NCI-H82 treated with DMSO at 0.1 percent for 48 hours (cell line): ENCODE measurements around the gene PDXK.
A peak's percentile ranks its signal among the peaks of the same experiment; 100 is the strongest.
"Not testable (repeated sequence)": the region's sequence is repeated elsewhere in the genome, so short reads cannot be mapped to it uniquely, and the experiment has no call there.

ENCODE experiments used
- DNase-seq: peaks from one replicate; lab custom pipeline; 2025; ENCODE audit not compliant: unreplicated experiment; lab: John Stamatoyannopoulos, UW

PDXK gene

DNA sequence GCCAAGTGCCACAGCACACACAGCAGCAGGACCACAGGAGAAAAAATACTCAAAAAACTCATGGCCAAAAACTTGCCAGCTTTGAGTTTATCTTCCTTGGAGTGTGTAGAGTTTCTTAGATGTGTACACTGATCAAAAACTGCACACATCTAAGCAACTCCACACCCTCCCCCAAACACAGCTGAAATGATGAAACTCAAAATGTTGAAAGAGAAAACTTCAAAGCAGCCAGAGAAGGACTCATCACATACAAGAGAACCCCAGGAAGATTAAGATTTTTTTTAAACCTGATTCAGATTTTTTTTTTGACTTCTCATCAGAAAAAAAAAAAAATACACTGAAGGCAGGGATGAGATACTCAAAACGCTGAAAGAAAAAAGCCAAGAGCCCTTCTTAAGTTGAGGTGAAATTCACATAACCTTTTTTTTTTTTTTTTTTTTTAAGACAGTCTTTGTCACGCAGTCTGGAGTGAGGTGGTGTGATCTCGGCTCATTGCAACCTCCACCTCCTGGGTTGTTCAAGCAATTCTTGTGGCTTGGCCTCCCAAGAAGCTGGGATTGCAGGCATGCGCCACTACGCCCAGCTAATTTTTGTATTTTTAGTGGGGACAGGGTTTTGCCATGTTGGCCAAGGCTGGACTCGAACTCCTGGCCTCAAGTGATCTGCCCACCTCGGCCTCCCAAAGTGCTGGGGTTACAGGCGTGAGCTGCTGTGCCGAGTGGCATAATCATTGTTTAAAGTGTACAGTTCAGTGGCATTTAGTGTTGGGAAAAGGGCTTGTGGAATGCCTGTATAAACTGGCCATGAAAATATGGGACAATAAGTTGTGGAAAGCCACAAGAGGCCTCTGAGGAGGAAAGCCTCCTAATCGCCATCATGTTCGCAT lies 20.9 kb upstream of the PDXK start:
- DNase-seq, result no peak

DNA sequence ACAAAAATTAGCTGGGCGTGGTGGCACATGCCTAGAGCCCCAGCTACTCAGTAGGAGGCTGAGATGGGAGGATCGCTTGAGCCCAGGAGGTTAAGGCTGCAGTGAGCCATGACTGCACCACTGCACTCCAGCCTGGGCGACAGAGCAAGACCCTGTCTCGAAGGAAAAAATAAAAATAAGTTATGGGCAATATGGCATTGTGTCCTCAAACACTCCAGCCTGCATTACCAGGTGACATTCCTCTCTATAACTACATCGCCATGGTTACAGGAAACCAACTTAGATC lies 19.5 kb upstream of the PDXK start:
- DNase-seq, result not testable (repeated sequence)

DNA sequence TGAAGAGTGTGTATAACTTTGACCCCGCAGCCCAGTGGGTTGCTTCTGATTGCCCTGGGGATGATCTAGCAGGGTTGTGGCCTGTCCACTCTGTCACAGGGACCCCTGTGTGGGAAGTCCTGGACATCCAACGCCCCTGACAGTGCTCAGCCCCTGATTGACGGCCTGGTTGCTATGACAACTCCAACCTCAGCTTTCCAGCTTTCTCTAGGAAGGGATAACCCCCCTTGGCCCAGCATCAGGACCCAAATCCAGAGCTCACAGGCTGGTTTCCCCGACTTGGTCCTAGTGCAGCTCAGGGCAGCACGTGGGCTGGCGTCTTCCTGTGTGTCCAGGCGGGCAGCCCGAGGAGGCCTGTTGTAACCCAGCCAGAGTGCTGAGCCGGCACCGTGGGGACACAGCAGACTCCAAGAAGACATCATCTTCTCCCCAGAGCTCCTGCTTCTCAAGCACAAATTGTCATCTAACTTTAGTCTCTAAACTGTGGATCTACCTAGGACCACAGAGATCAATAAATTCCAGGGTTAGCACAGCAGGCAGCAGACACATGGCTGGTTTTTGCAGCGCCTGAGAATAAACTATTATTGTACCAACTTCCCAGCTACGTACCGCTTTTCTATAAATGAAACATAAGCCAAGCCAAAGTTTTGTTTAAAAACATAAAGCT lies 18.9 kb upstream of the PDXK start:
- no peak for DNase-seq

DNA sequence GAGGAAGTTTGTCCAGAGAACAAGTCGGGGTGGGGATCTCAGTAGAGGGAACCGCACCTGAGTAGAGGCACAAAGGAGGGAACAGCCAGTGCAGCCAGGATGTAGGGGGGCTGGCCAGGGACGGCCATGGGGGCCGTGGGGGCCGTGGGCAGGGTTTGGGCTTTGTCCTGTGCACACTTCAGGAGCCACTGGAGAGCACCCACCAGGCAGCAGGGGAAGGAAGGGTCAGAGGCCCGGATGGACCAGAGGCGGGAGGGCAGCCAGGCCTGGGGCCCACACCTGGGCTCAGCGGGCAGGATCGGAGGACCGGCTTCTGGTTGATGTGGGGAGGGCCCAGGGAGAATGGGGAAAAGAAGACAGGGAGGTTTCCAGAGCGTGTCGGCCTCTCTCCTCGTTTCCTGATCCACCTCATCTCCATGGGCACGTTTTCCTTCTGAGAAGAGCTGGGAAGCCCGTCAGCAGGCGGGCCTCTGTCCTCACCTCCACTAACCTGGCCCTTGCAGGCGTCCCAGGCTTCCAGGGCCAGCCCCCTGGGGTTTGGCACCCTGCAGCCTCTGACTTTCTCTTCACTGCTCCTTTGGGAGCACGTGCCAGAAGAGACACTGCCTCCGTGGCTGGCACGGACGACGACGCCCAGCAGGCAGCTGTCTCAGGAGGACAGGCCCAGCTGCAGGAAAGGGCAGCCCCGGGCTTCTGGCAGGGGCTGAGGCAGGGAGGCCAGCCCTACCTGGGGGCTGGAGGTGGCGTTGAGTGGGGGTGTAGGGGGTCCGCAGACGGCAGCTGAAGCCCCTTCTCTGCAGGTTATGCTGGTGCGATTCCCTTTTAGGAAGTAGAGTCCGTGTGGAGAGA lies 16.8 kb upstream of the PDXK start:
- DNase-seq, result no peak

DNA sequence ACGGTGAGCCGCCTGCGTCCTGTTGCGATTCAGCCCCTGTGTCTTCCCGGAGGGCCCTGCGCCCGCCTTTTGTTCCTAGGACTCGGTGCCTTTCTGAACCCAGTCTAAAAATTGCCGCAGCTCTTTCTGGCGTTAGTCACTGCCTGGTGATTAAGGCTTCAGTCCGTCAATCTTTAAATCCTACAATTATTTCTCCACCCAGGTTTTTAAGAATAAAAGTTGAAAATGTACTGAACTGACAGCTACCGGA lies 16.2 kb upstream of the PDXK start:
- DNase-seq, result no peak

DNA sequence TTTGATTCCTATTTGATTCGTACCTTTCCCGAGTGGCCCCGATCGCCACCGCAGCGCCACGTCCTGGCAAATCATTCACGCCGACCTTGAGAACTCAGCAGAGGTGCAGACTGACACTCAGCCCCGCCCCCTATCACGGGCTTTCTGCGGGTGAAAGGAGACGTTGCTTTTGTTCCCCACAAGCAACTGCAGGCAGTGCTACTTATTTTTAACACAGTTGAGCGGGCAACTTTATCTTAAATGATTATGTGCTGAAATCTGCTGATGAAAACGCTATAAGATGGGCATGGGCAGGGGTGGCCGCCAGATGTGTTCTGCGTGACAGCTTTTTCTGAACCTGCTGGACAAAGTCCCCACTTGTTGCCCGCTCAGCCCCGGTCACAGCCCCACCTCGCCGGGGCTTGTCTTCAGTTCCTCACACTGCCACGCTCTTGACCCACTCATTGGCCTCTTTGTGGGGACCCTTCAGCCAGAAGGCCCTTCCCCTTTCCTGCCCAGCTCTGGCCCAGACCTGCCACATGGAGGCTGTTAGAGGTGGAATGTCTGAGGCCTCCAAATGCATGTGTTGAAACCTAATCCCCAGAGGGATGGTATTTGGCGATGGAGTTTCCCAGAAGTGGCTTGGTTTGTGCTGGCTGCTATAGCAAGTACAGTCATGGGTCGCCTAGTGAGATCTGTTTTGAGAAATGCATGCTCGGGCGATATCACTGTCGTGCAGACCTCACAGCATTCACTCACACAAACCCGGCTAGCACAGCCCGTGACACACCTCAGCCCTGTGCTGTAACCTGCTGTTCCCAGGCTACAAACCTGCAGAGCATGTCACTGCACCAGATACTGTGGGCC lies 15.7 kb upstream of the PDXK start:
- no peak for DNase-seq

DNA sequence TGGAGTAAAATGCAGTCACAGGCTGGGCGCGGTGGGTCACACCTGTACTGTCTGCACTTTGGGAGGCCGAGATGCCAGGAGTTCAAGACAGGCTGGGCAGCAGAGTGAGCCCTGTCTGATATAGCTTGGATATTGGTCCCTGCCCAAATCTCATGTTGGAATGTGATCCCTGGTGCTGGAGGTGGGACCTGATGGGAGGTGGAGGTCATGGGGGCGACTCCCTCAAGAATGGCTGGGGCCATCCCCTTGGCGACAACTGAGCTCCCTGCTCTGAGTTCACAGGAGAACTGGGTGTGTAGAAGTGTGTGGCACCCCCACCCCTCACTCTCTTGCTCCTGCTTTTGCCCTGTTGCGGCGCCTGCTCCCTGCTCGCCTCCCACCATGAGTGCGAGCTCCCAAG lies 11.5 kb upstream of the PDXK start:
- no peak for DNase-seq

DNA sequence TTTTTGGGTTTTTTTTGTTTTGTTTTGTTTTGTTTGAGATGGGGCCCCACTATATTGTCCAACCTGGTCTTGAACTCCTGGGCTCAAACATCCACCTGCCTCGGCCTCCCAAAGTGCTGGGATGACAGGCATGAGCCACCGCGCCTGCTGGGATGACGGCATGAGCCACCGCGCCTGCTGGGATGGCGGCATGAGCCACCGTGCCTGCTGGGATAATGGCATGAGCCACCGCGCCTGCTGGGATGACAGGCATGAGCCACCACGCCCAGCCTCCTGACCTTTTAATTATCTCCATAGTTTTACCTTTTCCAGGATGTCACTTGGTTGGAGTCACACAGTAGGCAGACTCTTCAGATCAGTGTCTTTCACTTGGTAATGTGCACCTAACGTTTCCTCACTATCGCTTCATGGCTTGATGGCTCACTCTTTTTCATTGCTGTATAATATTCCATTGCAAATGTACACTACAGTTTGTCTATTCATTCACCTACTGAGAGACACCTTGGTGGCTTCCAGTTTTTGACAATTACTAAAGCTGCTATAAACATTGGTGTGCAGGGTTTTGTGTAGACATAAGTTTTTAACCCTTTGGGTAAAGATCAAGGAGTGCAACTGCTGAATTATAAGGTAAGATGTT lies 10.1 kb upstream of the PDXK start:
- no peak for DNase-seq

DNA sequence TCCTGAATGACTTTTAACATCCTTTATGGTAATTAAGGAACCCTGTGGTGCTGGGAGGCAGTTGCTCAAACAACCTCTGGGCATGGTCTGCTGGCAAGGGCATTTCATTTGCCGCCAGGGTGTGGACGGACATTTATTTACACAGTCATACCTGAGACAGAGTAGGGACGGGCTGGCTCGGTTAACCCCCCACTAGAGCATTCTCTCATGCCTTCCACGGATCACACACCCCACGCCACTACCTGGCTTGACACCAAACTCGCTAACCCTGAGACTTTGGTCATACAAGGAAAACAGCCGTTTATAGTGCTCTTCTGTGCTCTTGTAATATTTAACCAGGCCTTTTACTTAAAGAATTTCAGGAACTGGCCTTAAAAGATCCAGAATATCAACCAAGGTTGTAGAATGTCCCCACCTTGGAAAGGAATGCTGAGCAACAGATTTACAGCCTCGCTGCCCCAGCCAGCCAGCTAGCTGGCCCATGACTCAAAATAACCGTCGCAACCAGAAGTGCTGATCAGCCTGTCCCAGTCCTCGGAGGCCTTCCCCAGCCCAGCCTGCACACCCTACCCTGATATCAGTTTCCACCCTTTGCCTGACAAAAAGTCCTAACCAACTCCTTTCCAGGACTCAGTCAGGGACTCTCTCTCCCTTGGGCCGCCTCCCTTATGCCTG lies 6.5 kb upstream of the PDXK start:
- DNase-seq, result no peak

DNA sequence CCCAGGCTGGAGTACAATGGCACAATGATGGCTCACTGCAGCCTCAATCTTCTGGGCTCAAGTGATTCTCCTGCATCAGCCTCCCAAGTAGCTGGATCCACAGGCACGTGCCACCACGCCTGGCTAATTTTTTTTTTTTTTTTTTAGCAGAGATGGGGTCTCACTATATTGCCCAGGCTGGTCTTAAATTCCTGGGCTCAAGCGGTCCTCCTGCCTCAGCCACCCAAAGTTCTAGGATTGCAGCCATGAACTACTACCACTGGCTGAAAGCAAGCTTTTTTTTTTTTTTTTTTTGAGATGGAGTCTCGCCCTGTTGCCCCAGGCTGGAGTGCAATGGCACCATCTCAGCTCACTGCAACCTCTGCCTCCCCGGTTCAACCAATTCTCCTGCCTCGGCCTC lies 5.8 kb upstream of the PDXK start:
- DNase-seq, result not testable (repeated sequence)

DNA sequence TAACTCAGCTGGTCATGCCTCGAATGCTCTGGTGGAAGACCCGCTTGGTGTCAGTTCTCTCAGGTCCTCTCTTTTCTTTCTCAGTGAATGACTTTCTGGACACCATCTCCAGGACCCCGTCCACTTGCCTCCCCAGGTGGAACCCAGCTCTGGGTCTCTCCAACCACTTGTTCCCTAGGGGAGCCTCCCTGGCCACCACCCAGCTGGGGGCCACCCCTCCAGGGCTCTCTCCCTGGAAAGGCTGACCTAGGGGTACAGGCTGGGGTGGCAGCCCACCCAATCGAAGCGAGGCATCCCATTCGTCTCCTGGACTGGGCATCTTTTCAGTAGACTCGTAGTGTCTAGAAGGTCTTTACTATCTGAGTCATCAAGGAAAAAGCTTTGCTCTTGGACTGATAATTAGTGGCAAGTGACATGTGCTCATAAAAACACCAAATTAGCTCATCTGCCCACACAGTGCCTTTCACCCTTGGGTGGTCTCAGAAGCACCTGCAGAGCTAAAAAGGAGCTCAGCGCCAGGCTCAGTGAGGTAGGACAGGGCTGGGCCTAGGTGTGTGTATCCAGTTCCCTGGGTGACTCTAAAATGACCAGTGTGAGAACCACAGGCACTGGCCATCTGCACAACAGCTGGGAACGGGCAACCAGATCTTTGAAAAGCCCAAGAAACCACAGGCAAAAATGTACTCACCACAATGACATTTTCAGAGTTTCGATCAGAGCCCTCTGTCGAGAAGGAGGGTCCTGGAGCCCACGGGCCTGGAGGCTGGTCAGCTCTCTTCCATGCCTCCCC lies 2.4 kb upstream of the PDXK start:
- DNase-seq, result no peak

DNA sequence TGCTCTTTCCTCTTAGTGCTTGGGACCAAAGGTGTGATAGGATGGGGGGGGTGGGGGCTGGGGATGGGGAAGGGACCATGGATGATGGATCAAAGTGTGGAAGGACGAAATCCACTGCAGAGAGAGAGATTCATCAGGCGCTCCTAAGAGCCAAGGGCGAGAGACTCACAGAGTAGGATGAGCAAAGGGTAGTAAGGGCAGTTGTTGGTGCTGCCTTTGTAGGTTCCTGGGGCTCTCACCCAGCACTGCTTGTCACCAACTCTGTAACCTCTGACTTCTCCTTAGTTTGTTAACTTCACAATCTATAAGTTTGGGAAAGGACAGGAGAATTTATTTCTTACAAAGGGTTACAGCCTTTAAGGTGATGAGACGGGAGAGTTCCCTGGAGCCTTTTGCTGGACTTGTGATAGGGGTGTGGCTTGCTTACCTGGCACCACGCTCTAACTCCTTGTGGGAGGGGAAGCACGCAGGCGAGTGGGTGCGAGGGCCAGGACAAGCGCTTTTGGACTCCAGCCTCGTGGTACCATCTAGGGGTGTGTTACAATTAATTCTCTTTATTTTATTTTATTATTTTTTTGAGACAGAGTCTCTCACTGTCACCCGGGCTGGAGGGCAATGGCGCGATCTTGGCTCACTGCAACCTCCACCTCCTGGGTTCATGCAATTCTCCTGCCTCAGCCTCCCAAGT lies 1.6 kb upstream of the PDXK start:
- peak; percentile 1 for DNase-seq

DNA sequence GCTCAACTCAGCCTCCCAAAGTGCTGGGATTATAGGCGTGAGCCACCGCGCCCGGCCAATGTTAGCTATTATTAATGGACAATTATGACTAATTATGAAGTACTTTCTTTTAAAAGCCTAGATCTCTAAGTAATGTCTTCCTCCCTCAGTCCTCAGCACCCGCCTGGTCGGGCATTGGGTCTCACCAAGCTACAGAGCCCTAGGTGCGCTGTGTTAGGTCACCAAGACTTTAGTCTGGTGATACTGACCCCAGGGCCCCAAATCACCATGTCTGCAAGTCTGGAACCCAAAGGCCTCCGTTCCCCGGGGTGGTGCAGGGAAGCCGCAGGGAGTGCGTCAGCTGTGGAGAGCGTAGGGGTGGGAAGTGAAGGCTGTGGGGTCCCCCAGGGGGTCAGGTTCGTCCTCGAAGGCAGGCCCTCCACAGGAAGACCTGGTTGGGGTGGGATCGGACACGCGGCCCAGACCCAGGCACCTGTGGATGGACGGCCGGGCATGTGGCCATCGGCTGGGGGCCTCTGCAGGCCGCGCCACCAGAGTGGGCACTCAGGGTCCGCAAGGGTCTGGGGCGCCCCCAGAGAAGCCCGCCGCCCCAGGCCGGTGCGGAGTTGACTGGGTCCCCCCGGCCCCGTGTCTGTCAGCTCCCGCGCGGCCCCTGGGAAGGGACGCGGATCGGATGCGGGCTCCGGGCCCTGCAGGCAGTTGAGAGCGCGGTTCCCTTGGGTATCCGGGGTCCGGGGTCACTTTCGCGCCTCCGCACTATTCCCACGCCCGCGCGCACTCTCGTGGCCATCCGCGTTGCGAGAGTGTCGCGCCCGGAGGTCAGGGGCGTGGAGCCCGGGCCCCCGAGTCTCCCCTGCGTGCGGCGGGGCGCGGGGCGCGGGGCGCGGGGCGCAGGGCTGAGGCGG lies 710 bp upstream of the PDXK start:
- DNase-seq, result no peak

DNA sequence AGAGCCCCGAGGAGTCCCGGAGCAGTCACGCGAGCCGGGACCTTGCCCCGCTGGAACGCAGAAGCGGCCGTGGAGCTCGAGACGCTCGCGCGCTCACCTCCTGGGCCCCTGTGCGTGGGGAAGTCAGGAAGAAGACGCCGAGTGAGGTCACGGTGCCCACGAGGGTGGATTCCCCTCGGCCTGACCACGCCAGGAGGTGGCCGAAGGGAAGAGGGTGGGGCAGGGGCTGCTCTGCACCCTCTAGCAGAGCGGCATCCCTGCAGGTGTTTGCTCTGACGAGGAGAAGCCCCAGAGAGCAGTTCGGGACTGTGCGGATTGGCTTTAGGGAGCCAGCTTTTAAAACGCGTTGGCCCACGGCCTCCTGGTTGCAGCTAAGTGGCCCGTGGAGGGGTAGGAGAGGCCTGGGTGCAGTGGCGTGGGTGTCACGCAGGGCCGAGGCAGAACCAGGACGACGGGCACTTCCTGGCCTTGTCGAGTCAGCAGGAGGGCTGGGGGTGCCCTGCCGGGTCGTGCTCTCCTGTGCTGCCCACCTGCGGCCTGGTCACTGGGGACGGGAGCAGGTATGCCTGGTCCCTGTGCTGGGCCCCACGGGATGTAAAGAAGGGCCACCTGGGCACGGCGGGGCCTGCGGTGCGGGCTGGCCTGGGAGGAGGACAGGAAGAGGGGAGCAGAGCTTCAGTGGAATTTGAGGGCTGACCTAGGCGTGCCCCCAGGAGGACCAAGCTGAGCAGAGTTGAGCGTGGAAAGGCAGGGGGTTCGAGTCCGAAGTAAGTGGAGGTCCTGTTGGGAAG lies 1.0 kb downstream of the PDXK start:
- no peak for DNase-seq

DNA sequence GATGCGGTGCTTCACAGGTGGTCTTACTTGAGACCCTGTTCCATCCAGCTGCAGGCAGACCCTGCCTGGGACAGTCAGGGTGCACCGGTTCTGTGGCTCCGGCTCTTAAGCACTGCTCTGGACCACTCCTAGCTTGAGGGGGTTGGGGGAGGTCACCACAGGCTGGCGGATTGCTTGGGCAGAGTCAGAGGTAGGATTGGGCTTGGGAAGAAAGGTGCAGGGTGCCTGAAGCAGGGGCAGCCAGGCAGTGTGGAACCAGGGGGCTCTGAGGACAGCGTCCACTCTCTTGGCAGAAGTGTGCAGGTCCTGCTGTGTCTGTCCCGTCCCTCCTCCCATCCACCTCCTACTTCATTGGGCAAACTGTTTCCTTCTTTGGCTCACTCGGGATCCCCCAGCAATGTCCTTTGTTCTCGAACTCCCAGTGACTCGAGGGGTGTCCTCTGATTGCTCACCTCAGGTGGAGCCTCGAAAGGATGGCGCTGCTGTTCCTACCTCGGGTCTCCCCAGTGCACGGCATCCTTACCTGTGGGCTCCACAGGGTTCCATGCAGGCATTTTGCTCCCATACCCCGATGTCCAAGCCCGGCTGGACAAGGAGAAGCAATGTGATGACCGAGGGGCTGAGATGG lies 1.7 kb downstream of the PDXK start:
- no peak for DNase-seq

DNA sequence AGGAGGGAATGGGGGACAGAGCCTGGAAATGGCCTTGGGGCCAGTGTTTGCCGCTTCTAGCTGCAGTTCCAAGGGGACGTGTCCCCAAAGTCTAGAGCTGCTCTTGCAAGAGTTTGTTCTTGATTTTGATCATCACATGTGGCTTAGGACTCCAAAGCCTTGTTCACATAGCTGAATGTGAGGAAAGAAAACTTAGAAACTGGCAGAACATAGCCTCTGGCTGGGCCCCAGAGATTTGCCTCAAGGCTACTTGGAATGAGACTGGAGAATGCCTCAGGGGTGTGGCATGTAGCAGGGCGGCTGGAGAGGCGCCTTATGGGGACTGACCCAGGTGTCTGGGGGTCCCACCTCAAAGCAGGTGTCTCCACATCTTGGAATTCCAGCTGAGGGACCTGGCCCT lies 2.3 kb downstream of the PDXK start:
- no peak for DNase-seq

DNA sequence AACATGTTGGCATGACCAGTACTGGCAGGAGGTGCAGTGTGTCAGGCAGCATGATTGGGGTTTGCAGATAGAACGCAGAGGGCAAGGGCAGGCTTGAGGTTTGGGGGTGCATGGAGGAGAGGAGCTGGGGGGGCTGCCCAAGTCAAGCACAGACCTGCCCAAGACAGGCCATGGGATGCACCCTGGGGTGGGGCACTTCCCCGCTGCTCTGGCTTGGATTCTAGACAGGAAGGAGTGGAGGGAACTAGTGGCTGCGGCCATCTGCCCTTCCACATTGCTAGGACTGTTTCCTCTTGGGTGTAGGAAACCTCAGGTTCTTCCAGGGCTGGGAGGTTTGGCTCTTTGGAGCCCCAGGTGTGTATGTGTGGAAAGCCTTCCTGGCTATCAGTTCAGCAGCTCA lies 3.0 kb downstream of the PDXK start:
- DNase-seq, result no peak
